DND-41 (cell line): Measurements from ENCODE around the gene TP73.

Experiments used
- EZH2 ChIP-seq: IDR thresholded peaks from 3 replicates; pipeline ENCODE4 v1.6.1; 2012; ENCODE audit warnings: borderline replicate concordance, low read depth, mild to moderate bottlenecking, moderate library complexity, low read length, inconsistent platforms; ENCODE audit not compliant: severe bottlenecking
- TF ChIP-seq, protein P1 (sequence below): IDR thresholded peaks from 2 replicates; pipeline ENCODE4 v1.5.1; 2012; ENCODE audit warnings: borderline replicate concordance, low read length, moderate library complexity, mild to moderate bottlenecking; ENCODE audit not compliant: poor library complexity, severe bottlenecking; ENCODE audit errors: extremely low read depth

DNA sequence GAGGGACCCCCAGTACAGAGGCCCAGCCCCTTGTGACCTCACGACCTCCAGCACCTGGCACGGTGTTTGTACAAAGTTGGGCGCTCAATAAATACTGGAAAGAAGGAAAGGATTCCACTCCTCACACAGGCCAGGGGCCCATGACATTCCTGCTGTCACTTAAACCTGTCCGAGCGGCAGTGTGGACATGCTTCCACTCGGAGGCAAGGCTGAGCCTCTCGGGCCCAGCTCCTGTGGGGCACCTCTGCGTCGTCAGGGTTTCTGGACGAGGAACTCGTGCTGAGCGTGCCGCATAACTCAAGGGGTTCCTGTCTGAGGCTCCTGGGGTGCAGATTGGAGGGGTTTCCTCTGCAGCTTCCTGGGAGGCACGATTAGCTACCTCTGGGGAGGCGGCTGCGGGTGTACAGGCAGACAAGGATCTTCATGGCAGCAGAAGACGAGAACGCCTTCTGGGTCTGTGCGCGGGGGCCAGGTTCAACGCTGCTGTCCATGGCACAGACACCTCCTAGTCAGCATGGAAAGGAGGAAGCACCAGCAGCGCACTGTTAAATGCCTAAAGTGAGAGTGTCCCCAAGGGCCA lies 116.6 kb downstream of the TP73 start:
- TF ChIP-seq EZH2, result no peak
- TF ChIP-seq, protein P1, sequence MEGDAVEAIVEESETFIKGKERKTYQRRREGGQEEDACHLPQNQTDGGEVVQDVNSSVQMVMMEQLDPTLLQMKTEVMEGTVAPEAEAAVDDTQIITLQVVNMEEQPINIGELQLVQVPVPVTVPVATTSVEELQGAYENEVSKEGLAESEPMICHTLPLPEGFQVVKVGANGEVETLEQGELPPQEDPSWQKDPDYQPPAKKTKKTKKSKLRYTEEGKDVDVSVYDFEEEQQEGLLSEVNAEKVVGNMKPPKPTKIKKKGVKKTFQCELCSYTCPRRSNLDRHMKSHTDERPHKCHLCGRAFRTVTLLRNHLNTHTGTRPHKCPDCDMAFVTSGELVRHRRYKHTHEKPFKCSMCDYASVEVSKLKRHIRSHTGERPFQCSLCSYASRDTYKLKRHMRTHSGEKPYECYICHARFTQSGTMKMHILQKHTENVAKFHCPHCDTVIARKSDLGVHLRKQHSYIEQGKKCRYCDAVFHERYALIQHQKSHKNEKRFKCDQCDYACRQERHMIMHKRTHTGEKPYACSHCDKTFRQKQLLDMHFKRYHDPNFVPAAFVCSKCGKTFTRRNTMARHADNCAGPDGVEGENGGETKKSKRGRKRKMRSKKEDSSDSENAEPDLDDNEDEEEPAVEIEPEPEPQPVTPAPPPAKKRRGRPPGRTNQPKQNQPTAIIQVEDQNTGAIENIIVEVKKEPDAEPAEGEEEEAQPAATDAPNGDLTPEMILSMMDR, result no peak
